K562 (cell line): ENCODE data around the gene CEND1. TPM values are rescaled to one million over a fixed set of nuclear protein-coding genes. Genes with fewer than 3 reads are reported as not detected.

Experiments
- ATAC-seq: fragments of 200-7000 bp; cut with Tn5 transposase; 3 replicates; pipeline ENCODE4 v1.9.1; 2020; ENCODE audit warnings: moderate library complexity
- BruUV-seq: library from RNA; stranded (reverse); fragments of 400-500 nt; replicated peaks from 2 replicates; lab custom pipeline; 2021; lab: Mats Ljungman, UMichigan
- CTCF ChIA-PET: fragments of 300-600 bp; formaldehyde crosslinking; extraction: SDS; loops from one replicate; lab custom pipeline; 2021; ENCODE audit warnings: low intra/inter-chr PET ratio; lab: Yijun Ruan, JAX
- POLR2A ChIA-PET: fragments of 300-600, 350-650 bp; sonication (Branson Sonifier 250); formaldehyde crosslinking; extraction: SDS; loops from one replicate; lab custom pipeline; 2021; ENCODE audit warnings: antibody characterized with exemption, inconsistent platforms; lab: Yijun Ruan, JAX
- DNase-seq, 4 experiments: peaks; one replicate each; pipeline versions ENCODE4 v3.0.0 to v3.0.0-alpha.2; 2011 to 2018; ENCODE audit warnings: low spot score in 3 of 4, mixed read lengths in 3 of 4; ENCODE audit errors: extremely low read depth in 1 of 4
- FAIRE-seq: peaks from 2 replicates; lab custom pipeline; 2011; peaks lifted over from hg19 to GRCh38; lab: Jason Lieb, UNC
- H2AFZ ChIP-seq: 2 replicates; pipeline ENCODE4 v1.6.0; 2011; ENCODE audit warnings: low read depth, low read length, control low read depth, inconsistent platforms
- H3K27ac ChIP-seq: fragments of 200-600 bp; 3 replicates; pipeline ENCODE4 v1.8.0; 2011; ENCODE audit warnings: low read depth, mild to moderate bottlenecking, control low read depth, inconsistent platforms, low read length, moderate library complexity, mixed read lengths; ENCODE audit errors: extremely low read depth
- H3K27me3 ChIP-seq, 2 experiments: fragments of 300-600 bp in 1 of 2; 2 replicates in 1 of 2; 3 replicates in 1 of 2; pipeline versions ENCODE4 v1.6.0 to v1.8.0; 2011; ENCODE audit warnings: inconsistent platforms in 2 of 2, low read length in 2 of 2, mild to moderate bottlenecking in 1 of 2, mixed read lengths in 1 of 2, moderate library complexity in 1 of 2; ENCODE audit not compliant: control insufficient read depth in 2 of 2, insufficient read depth in 2 of 2
- H3K36me3 ChIP-seq: fragments of 300-600 bp; 3 replicates; pipeline ENCODE4 v1.8.0; 2011; ENCODE audit warnings: mild to moderate bottlenecking, low read length, inconsistent platforms; ENCODE audit not compliant: control insufficient read depth, insufficient read depth
- H3K4me1 ChIP-seq, 2 experiments: fragments of 200-600 bp in 1 of 2; replicated peaks in 1 of 2; 2 replicates in 1 of 2; 3 replicates in 1 of 2; pipeline versions ENCODE4 v1.5.1 to v1.8.0; 2011; ENCODE audit warnings: inconsistent platforms in 2 of 2, low read length in 2 of 2, mild to moderate bottlenecking in 1 of 2, mixed read lengths in 1 of 2, moderate library complexity in 1 of 2; ENCODE audit not compliant: control insufficient read depth in 2 of 2, insufficient read depth in 2 of 2
- H3K4me2 ChIP-seq: 2 replicates; pipeline ENCODE4 v1.6.1; 2011; ENCODE audit warnings: low read length, control low read depth, inconsistent platforms, mixed read lengths; ENCODE audit not compliant: insufficient read depth
- H3K4me3 ChIP-seq: fragments of 200-600 bp; sonication (generic), shearing (Covaris generic); 2 replicates; pipeline ENCODE4 v1.5.1; 2016; ENCODE audit warnings: control low read depth, inconsistent platforms
- H3K79me2 ChIP-seq: fragments of 200-600 bp; 3 replicates; pipeline ENCODE4 v1.8.0; 2011; ENCODE audit warnings: low read length, inconsistent platforms; ENCODE audit not compliant: control insufficient read depth, insufficient read depth
- H3K9ac ChIP-seq, 2 experiments: 2 replicates each; pipeline versions ENCODE4 v1.6.0 to v1.6.1; 2011; ENCODE audit warnings: low read depth in 2 of 2, low read length in 2 of 2, control low read depth in 1 of 2, inconsistent platforms in 1 of 2, mild to moderate bottlenecking in 1 of 2, mixed read lengths in 1 of 2; ENCODE audit not compliant: insufficient read depth in 1 of 2
- H3K9me1 ChIP-seq: one replicate; pipeline ENCODE4 v1.6.0; 2011; ENCODE audit warnings: inconsistent platforms, mild to moderate bottlenecking, low read length, moderate library complexity; ENCODE audit not compliant: control insufficient read depth, insufficient read depth
- H3K9me3 ChIP-seq: replicated peaks from 2 replicates; pipeline ENCODE4 v1.5.1; 2011; ENCODE audit warnings: low read depth, low read length, inconsistent platforms; ENCODE audit not compliant: control insufficient read depth, insufficient read depth
- H4K20me1 ChIP-seq: replicated peaks from 2 replicates; pipeline ENCODE4 v1.6.1; 2011; ENCODE audit warnings: low read length, inconsistent platforms, mixed read lengths; ENCODE audit not compliant: control insufficient read depth, insufficient read depth
- E2F6 ChIP-seq, 2 experiments: IDR thresholded peaks; 2 replicates each; pipeline ENCODE4 v1.6.1; 2011; ENCODE audit warnings: borderline replicate concordance in 1 of 2, control low read depth in 1 of 2, low read depth in 1 of 2, low read length in 1 of 2, mild to moderate bottlenecking in 1 of 2, mixed read lengths in 1 of 2, moderate library complexity in 1 of 2; ENCODE audit not compliant: insufficient read depth in 1 of 2, insufficient read length in 1 of 2, poor library complexity in 1 of 2, severe bottlenecking in 1 of 2; ENCODE audit errors: extremely low read depth in 1 of 2
- MAX ChIP-seq: sonication (generic); formaldehyde crosslinking; IDR thresholded peaks from 2 replicates; pipeline ENCODE4 v1.9.0; 2022; ENCODE audit warnings: mild to moderate bottlenecking, missing genetic modification reagents
- NRF1 ChIP-seq, 2 experiments: fragments of 450-650 bp; IDR thresholded peaks in 1 of 2; conservative IDR thresholded peaks in 1 of 2; 2 replicates each; pipeline ENCODE4 v1.6.1; 2014; ENCODE audit warnings: mild to moderate bottlenecking in 2 of 2
- ZC3H8 ChIP-seq: fragments of 450-650 bp; IDR thresholded peaks from 2 replicates; pipeline ENCODE4 v1.6.1; 2017
- ZNF165 ChIP-seq: fragments of 250-450 bp; sonication (Bioruptor Pico); IDR thresholded peaks from 2 replicates; pipeline ENCODE4 v1.4.0; 2020; ENCODE audit warnings: borderline replicate concordance
- ZZZ3 ChIP-seq: fragments of 450-650 bp; IDR thresholded peaks from 2 replicates; pipeline ENCODE4 v1.6.1; 2016; ENCODE audit warnings: antibody characterized with exemption, mild to moderate bottlenecking, moderate library complexity
- WGBS: fragments of 100-300 bp; shearing (Covaris generic); methylation state at CpG from one replicate; pipeline ENCODE4 v1.1.6; 2016; ENCODE audit warnings: low coverage, mixed read lengths; ENCODE audit not compliant: insufficient coverage; ENCODE audit errors: missing lambda C conversion rate; 5-methylcytosine and 5-hydroxymethylcytosine counted together
- in situ Hi-C: fragments of 300-500 bp; cut with MboI; formaldehyde crosslinking; loops from 4 replicates; pipeline ENCODE4 v1.15.0; 2018; ENCODE audit warnings: inconsistent platforms, mixed read lengths
- intact Hi-C: fragments of 100-400 bp; cut with micrococcal nuclease; formaldehyde crosslinking; loops from 2 replicates; pipeline ENCODE4 v1.14.2; 2022
- polyA plus RNA-seq, 8 experiments: library from polyadenylated mRNA; depleted of rRNA in 4 of 8; stranded (reverse) in 5 of 8; unstranded in 3 of 8; fragments of >200 nt; fragmentation: Nextera tagmentation in 2 of 8; fragmentation: Illumina TruSeq in 1 of 8; extraction: Ambion mirVana in 2 of 8; extraction: Trizol in 1 of 8; gene quantifications; 2 replicates each; pipeline versions ENCODE4 v1.2.1 to v1.2.3, GENCODE V29; 2011 to 2014; ENCODE audit warnings: inconsistent platforms in 1 of 8, missing spikeins in 1 of 8
- total RNA-seq, 7 experiments: library from RNA; depleted of rRNA in 6 of 7; stranded (reverse); fragments of >200 nt in 6 of 7; fragmentation: Illumina TruSeq in 2 of 7; extraction: Trizol in 2 of 7; gene quantifications; 2 replicates each; pipeline versions ENCODE4 v1.2.1 to v1.2.3, GENCODE V29; 2011 to 2021; ENCODE audit warnings: low replicate concordance in 1 of 7

Gene CEND1
- total and polyA plus RNA-seq, 9 of the 15 experiments (the other 6 are each of a cell fraction or from before 2014, with no cell fraction given), result 0.13 to 0.18 (median 0.16) TPM; not detected in 6

- TF ChIP-seq MAX, result 0 out of 2 replicates have a peak, but pooled peaks have one; percentile 25
- TF ChIP-seq ZZZ3, result no peak
Measured at GRCh38 chr11:818396-819128, 28.7 kb upstream of the CEND1 start, which contains the start of gene PNPLA2 (continued).

- FAIRE-seq (peak; percentile 26), DNase-seq (peak in 2 of 4 experiments; percentile 56 to 68), ATAC-seq (peak; percentile 7; the same call in 1 of the 3 replicates)
- intact Hi-C loops (no loop called here), in situ Hi-C loops (no loop called here)
- Histone ChIP-seq H4K20me1 (peaks cover 25% of the 10 kb centered on the region), H3K4me1 (peaks cover 20 to 67% of the 10 kb centered on the region in 2 experiments; a peak in 4 of 5 replicates), H3K27me3 (no peaks in the 10 kb centered on the region), H3K36me3 (peaks cover 37% of the 10 kb centered on the region), H3K4me2 (no peak overlapping the region), H3K4me3 (no peak overlapping the region), H3K9me1 (peaks cover 6% of the 10 kb centered on the region), H3K9ac (no peak overlapping the region), H3K79me2 (peaks cover 43% of the 10 kb centered on the region), H2AFZ (0 out of 2 replicates have a peak overlapping the region, but pooled peaks have one; percentile 32), H3K27ac (no peak overlapping the region), H3K9me3 (no peaks in the 10 kb centered on the region)
- WGBS, result 58% methylated on average over 10 of the region's 11 CpGs
- no TSS peak for BruUV-seq
- ChIA-PET CTCF (no interaction called here), POLR2A (interaction anchor here (0.8 to 5.2 kb wide), 5 partner anchors 9 to 27 kb away, joined by 3 to 36 read pairs (median 6); partner anchors contain the start of genes CEND1, POLR2L and TSPAN4)
- no peak for TF ChIP-seq ZC3H8
- TF ChIP-seq NRF1 (conservative IDR thresholded peaks at IDR 0.05 in 1 of 2, IDR thresholded peaks at IDR 0.05 in 1 of 2), result peak; percentile 35 to 57
- no peak for TF ChIP-seq ZNF165 (CRISPR knock-in tag)
- peak in 1 of 2 experiments; percentile 23 for TF ChIP-seq E2F6 (IDR thresholded peaks at IDR 0.05; ENCODE audit: borderline replicate concordance in 1 of 2, extremely low read depth in 1 of 2, insufficient read depth in 1 of 2, insufficient read length in 1 of 2, low read depth in 1 of 2, low read length in 1 of 2, poor library complexity in 1 of 2, severe bottlenecking in 1 of 2)
Measured at GRCh38 chr11:816433-816779, 26.5 kb upstream of the CEND1 start.
